Hepatocyte (in vitro differentiated cells): ENCODE measurements around the gene CALML3.

Source experiments
- EZH2phosphoT487 ChIP-seq: fragments of 200-600 bp; sonication (generic); IDR thresholded peaks from one replicate; pipeline ENCODE4 v1.6.1; 2018; ENCODE audit warnings: antibody characterized with exemption, mild to moderate bottlenecking, low read depth, moderate library complexity; ENCODE audit not compliant: unreplicated experiment, severe bottlenecking
- TF ChIP-seq, protein P1 (sequence below): fragments of 200-600 bp; sonication (generic); IDR thresholded peaks from 2 replicates; pipeline ENCODE4 v1.5.1; 2016; ENCODE audit warnings: antibody characterized with exemption, mild to moderate bottlenecking; ENCODE audit not compliant: poor library complexity

DNA sequence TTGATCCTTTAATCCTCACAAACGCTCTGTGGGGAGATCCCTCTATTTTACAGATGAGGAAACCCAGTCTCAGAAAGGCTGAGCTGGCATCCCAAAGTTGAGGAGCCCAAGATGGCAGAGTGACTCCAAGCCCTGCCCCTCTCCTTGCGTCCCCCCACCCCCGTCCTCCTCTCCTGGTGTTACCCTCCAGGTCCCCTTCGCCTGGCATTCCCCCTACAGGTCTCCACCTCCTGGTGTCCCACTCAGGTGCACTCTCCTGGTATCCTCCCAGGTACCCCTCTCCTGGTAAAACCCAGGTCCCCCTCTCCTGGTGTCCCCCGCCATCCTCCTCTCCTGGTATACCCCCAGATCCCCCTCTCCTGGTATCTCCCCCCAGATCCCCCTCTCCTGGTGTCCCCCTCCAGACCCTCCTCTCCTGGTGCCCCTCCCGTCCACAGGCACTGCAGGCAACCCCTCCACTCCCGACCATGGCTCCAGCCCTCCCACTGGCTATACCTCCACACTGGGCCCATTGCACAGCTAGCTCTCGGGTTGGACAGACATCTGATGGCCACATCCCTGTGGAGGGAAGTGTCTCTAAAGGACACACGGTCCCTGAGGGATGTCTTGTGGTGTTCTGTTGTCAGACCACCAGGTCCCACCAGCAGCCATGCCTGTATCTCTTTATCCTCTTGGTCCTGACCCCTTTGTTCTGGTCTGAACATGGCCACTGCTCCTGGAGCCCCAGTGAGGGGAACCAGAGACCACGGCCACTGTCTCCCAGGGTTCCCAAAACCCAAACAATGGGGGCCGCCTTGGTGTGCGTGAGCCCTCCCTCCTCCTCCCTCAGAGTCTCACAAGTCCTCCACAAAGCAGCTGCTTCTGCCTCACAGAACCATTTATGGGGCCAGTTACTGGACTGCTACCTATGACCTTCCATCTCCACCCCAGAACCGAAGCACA, 37.2 kb downstream of the CALML3 start:
- TF ChIP-seq, protein P1, sequence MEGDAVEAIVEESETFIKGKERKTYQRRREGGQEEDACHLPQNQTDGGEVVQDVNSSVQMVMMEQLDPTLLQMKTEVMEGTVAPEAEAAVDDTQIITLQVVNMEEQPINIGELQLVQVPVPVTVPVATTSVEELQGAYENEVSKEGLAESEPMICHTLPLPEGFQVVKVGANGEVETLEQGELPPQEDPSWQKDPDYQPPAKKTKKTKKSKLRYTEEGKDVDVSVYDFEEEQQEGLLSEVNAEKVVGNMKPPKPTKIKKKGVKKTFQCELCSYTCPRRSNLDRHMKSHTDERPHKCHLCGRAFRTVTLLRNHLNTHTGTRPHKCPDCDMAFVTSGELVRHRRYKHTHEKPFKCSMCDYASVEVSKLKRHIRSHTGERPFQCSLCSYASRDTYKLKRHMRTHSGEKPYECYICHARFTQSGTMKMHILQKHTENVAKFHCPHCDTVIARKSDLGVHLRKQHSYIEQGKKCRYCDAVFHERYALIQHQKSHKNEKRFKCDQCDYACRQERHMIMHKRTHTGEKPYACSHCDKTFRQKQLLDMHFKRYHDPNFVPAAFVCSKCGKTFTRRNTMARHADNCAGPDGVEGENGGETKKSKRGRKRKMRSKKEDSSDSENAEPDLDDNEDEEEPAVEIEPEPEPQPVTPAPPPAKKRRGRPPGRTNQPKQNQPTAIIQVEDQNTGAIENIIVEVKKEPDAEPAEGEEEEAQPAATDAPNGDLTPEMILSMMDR, result no peak
- TF ChIP-seq EZH2phosphoT487, result no peak
